SU-DHL-6 (cell line): ENCODE results near the gene EMX1.

Experiments
- CTCF ChIP-seq: fragments of 200-600 bp; sonication (generic); IDR thresholded peaks from one replicate; pipeline ENCODE4 v1.5.1; 2017; ENCODE audit warnings: antibody characterized with exemption, mild to moderate bottlenecking, low read length, moderate library complexity; ENCODE audit not compliant: insufficient read depth, poor library complexity, severe bottlenecking
- EZH2phosphoT487 ChIP-seq: fragments of 200-600 bp; sonication (generic), shearing (Covaris generic); conservative IDR thresholded peaks from 2 replicates; pipeline ENCODE4 v1.6.1; 2018; ENCODE audit warnings: mild to moderate bottlenecking, antibody characterized with exemption, low read length, moderate library complexity, mixed read lengths

GRCh38 chr2:72934683-72935610, 17.6 kb downstream of the EMX1 start:
- TF ChIP-seq EZH2phosphoT487, result no peak
- no peak for TF ChIP-seq CTCF
